Upper lobe of left lung (tissue), 6 donors: ENCODE data around the gene CPM. TPM values are rescaled to one million over a fixed set of nuclear protein-coding genes. Genes with fewer than 3 reads are reported as not detected.

Experiments used
- ATAC-seq, 2 donors: fragments of 200-7000 bp; cut with Tn5 transposase; one replicate each; pipeline ENCODE4 v1.9.1; 2022; ENCODE audit warnings: mild to moderate bottlenecking in 2 of 2, moderate library complexity in 2 of 2; ENCODE audit not compliant: low FRiP score in 2 of 2
- DNase-seq, 2 donors: peaks; one replicate each; pipeline ENCODE4 v3.0.0-alpha.2; 2019 to 2020
- H3K27ac ChIP-seq, 4 donors: fragments of 200-600 bp; sonication (generic); one replicate each; pipeline ENCODE4 v1.5.1; 2016 to 2019
- H3K27me3 ChIP-seq, 4 donors: fragments of 200-600 bp; sonication (generic); one replicate each; pipeline ENCODE4 v1.5.1; 2017 to 2019
- H3K36me3 ChIP-seq, 4 donors: fragments of 200-600 bp; sonication (generic); one replicate each; pipeline ENCODE4 v1.5.1; 2016 to 2019
- H3K4me1 ChIP-seq, 4 donors: fragments of 200-600 bp; sonication (generic); one replicate each; pipeline ENCODE4 v1.5.1; 2018 to 2019
- H3K4me3 ChIP-seq, 4 donors: fragments of 200-600 bp; sonication (generic); one replicate each; pipeline ENCODE4 v1.5.1; 2017 to 2019; ENCODE audit warnings: mild to moderate bottlenecking in 2 of 4, moderate library complexity in 1 of 4
- H3K9me3 ChIP-seq, 4 donors: fragments of 200-600 bp; sonication (generic); one replicate each; pipeline ENCODE4 v1.5.1; 2018 to 2019
- EP300 ChIP-seq, 4 donors: sonication (generic); formaldehyde crosslinking; IDR thresholded peaks; one replicate each; pipeline ENCODE4 v1.5.1; 2017; ENCODE audit warnings: antibody characterized with exemption in 4 of 4, control low read depth in 2 of 4
- POLR2A ChIP-seq, 4 donors: fragments of 450-650 bp; IDR thresholded peaks; one replicate each; pipeline ENCODE4 v1.5.1; 2016 to 2017; ENCODE audit warnings: antibody characterized with exemption in 4 of 4, mild to moderate bottlenecking in 2 of 4
- POLR2AphosphoS5 ChIP-seq, 2 donors: sonication (generic); formaldehyde crosslinking; IDR thresholded peaks; one replicate each; pipeline ENCODE4 v1.5.1; 2017; ENCODE audit warnings: antibody characterized with exemption in 2 of 2
- WGBS, 2 donors: methylation state at CpG; one replicate each; pipeline ENCODE4 v1.1.5; 2017 to 2018; 5-methylcytosine and 5-hydroxymethylcytosine counted together
- total RNA-seq, 6 donors: library from RNA; depleted of rRNA in 4 of 6; stranded (reverse); fragments of >200 nt in 4 of 6; gene quantifications; one replicate each; pipeline versions ENCODE4 v1.1.0 to v1.2.1, GENCODE V29; 2016 to 2021
- TF ChIP-seq, protein P1 (sequence below), 6 experiments: fragments of 450-650 bp in 4 of 6; fragments of 200-600 bp in 2 of 6; sonication (generic) in 2 of 6; IDR thresholded peaks; one replicate each; pipeline ENCODE4 v1.5.1; 2016 to 2019; ENCODE audit warnings: antibody characterized with exemption in 6 of 6
- donor health status: DM: no; HTN: no; CAD: no; lungs with moderate emphysema.
- donor health status: DM: no; HTN: yes; CAD: no; lungs with severe emphysema.

Gene CPM
- total RNA-seq, 6 donors from 2014 or later = 143 to 393 (median 303) TPM

DNA sequence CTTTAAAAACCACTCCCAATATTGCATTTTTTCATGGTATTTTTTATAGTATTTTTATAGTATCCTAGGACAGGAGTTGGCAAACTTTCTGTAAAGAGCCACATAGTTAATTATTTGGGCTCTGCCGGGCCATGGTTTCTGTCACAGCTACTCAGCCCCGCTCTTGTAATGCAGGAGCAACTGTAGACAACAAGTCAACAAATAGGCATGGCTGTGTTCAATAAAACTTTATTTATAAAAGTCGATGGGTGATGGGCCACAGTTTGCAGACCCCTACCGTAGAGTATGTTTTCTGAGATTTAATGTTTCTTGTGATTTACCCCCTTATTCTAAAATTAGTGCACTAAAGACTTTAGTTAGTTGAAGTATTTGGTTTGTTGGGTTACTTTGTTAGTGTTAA, 99.5 kb downstream of the CPM start:
- Histone ChIP-seq H3K36me3 (peaks cover 27 to 93% (median 46%) of the 10 kb centered on the region in 4 donors), H3K27me3 (no peaks in the 10 kb centered on the region), H3K4me3 (no peak overlapping the region), H3K27ac (no peak overlapping the region), H3K9me3 (no peaks in the 10 kb centered on the region), H3K4me1 (peaks cover 0 to 6% (median 2%) of the 10 kb centered on the region in 4 donors)
- TF ChIP-seq, protein P1, sequence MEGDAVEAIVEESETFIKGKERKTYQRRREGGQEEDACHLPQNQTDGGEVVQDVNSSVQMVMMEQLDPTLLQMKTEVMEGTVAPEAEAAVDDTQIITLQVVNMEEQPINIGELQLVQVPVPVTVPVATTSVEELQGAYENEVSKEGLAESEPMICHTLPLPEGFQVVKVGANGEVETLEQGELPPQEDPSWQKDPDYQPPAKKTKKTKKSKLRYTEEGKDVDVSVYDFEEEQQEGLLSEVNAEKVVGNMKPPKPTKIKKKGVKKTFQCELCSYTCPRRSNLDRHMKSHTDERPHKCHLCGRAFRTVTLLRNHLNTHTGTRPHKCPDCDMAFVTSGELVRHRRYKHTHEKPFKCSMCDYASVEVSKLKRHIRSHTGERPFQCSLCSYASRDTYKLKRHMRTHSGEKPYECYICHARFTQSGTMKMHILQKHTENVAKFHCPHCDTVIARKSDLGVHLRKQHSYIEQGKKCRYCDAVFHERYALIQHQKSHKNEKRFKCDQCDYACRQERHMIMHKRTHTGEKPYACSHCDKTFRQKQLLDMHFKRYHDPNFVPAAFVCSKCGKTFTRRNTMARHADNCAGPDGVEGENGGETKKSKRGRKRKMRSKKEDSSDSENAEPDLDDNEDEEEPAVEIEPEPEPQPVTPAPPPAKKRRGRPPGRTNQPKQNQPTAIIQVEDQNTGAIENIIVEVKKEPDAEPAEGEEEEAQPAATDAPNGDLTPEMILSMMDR (IDR thresholded peaks at IDR 0.05) = no peak
- TF ChIP-seq EP300 (IDR thresholded peaks at IDR 0.05) (no peak), POLR2A (IDR thresholded peaks at IDR 0.05) (no peak), POLR2AphosphoS5 (IDR thresholded peaks at IDR 0.05) (no peak)
- no peak for DNase-seq
- WGBS, 2 donors = 95 to 98% methylated on average over 4 of the region's 4 CpGs
- ATAC-seq = no peak

DNA sequence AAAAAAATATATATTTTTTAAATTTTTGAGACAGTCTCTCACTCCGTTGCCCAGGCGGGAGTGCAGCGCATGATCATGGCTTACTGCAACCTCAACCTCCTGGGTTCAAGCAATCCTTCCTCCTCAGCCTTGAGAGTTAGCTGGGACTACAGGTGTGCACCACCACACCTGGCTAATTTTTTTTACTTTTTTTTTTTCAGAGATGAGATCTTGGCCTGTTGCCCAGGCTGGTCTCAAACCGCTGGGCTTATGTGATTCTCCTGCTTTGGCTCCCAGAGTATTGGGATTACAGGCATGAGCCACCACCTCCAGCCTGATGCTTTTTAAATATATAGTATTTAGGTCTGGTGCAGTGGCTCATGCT, 100.5 kb downstream of the CPM start:
- Histone ChIP-seq H3K27ac (no peak overlapping the region), H3K4me3 (no peak overlapping the region), H3K36me3 (peaks cover 25 to 93% (median 45%) of the 10 kb centered on the region in 4 donors), H3K9me3 (no peaks in the 10 kb centered on the region), H3K27me3 (no peaks in the 10 kb centered on the region), H3K4me1 (peaks cover 0 to 6% (median 2%) of the 10 kb centered on the region in 4 donors)
- TF ChIP-seq EP300 (IDR thresholded peaks at IDR 0.05) (no peak), POLR2AphosphoS5 (IDR thresholded peaks at IDR 0.05) (no peak), POLR2A (IDR thresholded peaks at IDR 0.05) (no peak)
- TF ChIP-seq, protein P1 (IDR thresholded peaks at IDR 0.05) = no peak
- DNase-seq (no peak), ATAC-seq (no peak)
- 91 to 93% methylated on average over 4 of the region's 4 CpGs for WGBS, 2 donors

DNA sequence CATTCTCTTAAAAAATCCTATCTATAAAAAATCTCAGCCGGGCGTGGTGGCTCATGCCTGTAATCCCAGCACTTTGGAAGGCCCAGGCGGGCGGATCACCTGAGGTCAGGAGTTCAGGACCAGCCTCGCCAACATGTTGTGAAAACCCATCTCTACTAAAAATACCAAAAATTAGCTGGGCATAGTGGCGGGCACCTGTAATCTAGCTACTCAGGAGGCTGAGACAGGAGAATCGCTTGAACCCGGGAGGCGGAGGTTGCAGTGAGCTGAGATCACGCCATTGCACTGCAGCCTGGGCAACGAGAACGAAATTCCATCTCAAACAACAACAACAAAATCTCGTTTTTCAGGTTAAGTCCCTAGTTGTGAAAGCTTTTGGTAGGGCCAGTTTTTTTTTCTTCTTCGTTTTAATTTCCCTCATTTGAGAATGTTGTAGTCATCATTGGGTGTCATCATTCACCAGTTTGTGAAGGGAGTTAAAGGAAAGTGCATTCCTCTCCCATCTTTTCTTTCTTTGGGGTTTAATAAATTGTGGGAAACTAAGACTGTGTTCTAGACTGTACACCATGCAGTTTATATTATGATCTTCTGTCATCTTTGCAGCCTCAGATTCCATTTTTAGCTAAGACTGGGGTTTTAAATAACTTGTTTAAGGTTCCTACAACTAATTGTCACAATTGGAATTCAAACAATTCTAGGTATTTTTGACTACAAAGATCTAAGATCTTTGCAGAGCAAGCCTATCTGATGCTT, 101.0 kb downstream of the CPM start:
- H3K27ac ChIP-seq = no peak overlapping the region
- peaks cover 20 to 93% (median 44%) of the 10 kb centered on the region in 4 donors for H3K36me3 ChIP-seq
- ATAC-seq (no peak), DNase-seq (no peak)
- no peak for TF ChIP-seq POLR2A (IDR thresholded peaks at IDR 0.05)
- no peak for TF ChIP-seq EP300 (IDR thresholded peaks at IDR 0.05)
- no peak for TF ChIP-seq POLR2AphosphoS5 (IDR thresholded peaks at IDR 0.05)
- TF ChIP-seq, protein P1 (IDR thresholded peaks at IDR 0.05) = no peak
- WGBS, 2 donors = 93% methylated on average over 14 of the region's 14 CpGs
- no peaks in the 10 kb centered on the region for H3K9me3 ChIP-seq
- H3K4me3 ChIP-seq = no peak overlapping the region
- no peaks in the 10 kb centered on the region for H3K27me3 ChIP-seq
- H3K4me1 ChIP-seq = peaks cover 0 to 6% (median 2%) of the 10 kb centered on the region in 4 donors

DNA sequence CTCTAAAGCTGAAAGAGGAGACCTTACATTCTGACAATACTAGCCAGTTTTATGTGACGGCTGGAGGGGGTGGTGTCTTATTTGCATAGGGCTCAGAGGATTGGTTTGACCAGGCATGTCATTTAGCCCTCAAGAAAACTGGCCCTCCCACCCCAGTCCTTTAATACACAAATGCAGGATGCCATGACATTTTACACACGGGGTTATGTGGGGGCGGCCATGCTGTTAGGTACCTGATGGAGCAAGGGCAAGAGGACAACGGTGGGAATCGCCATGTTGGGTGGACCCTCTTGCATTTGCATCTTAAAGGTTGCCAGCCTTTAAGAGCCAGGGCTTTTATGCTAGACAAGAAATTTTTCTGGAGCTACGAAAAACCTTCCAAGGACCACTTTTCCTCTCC, 101.7 kb downstream of the CPM start:
- DNase-seq = no peak
- 92% methylated on average over 6 of the region's 6 CpGs for WGBS, 2 donors
- peaks cover 0 to 6% (median 2%) of the 10 kb centered on the region in 4 donors for H3K4me1 ChIP-seq
- H3K9me3 ChIP-seq = no peaks in the 10 kb centered on the region
- ATAC-seq = peak; percentile 18 to 47
- peaks cover 23 to 93% (median 48%) of the 10 kb centered on the region in 4 donors for H3K36me3 ChIP-seq
- H3K27ac ChIP-seq = no peak overlapping the region
- H3K27me3 ChIP-seq = no peaks in the 10 kb centered on the region
- no peak for TF ChIP-seq EP300 (IDR thresholded peaks at IDR 0.05)
- no peak for TF ChIP-seq POLR2A (IDR thresholded peaks at IDR 0.05)
- no peak for TF ChIP-seq POLR2AphosphoS5 (IDR thresholded peaks at IDR 0.05)
- TF ChIP-seq, protein P1 (IDR thresholded peaks at IDR 0.05) = no peak
- no peak overlapping the region for H3K4me3 ChIP-seq

DNA sequence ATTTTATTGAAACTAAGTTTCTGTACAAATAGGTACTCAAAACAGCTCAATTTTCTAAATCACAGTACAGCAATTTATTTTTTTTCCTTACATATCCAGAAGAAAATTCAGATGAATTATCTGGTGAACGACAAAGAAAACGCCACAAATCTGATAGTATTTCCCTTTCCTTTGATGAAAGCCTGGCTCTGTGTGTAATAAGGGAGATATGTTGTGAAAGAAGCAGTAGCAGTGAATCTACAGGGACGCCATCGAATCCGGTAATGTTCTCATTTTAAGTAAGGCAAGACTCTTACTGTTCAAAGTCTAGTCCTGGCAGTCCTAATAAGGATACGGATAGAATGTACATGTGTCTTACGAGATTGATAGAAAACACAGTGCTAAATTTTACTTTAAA, 104.3 kb downstream of the CPM start:
- Histone ChIP-seq H3K27me3 (no peaks in the 10 kb centered on the region), H3K36me3 (peaks cover 38 to 93% (median 62%) of the 10 kb centered on the region in 4 donors), H3K4me3 (no peak overlapping the region), H3K4me1 (no peaks in the 10 kb centered on the region), H3K9me3 (no peaks in the 10 kb centered on the region), H3K27ac (no peak overlapping the region)
- no peak for TF ChIP-seq POLR2AphosphoS5 (IDR thresholded peaks at IDR 0.05)
- TF ChIP-seq EP300 (IDR thresholded peaks at IDR 0.05) = no peak
- TF ChIP-seq POLR2A (IDR thresholded peaks at IDR 0.05) = no peak
- TF ChIP-seq, protein P1 (IDR thresholded peaks at IDR 0.05) = no peak
- ATAC-seq (no peak), DNase-seq (no peak)
- WGBS, 2 donors = 85 to 90% methylated on average over 7 of the region's 7 CpGs
